22Rv1 (cell line): Measurements from ENCODE around the gene EIF5B.

Experiments used
- CTCF ChIP-seq: fragments of 450-650 bp; IDR thresholded peaks from 2 replicates; pipeline ENCODE4 v1.5.1; 2017; ENCODE audit warnings: mild to moderate bottlenecking
- ZFX ChIP-seq: fragments of 450-650 bp; IDR thresholded peaks from 2 replicates; pipeline ENCODE4 v1.6.1; 2017; ENCODE audit warnings: antibody characterized with exemption, borderline replicate concordance

- TF ChIP-seq CTCF: no peak
- no peak for TF ChIP-seq ZFX
These were observed 52.2 kb downstream of the EIF5B start for GRCh38 chr2:99389371-99389770.
